GM10266 (cell line): ENCODE data around the gene PTTG2.

Experiments used
- DNase-seq: peaks from one replicate; pipeline ENCODE4 v3.0.0; 2012; ENCODE audit errors: extremely low spot score
- TF ChIP-seq, protein P1 (sequence below): IDR thresholded peaks from 2 replicates; pipeline ENCODE4 v1.5.1; 2012; ENCODE audit warnings: mild to moderate bottlenecking, low read depth; ENCODE audit not compliant: control insufficient read depth, insufficient read depth; ENCODE audit errors: missing control alignments

The PTTG2 gene

GRCh38 chr4:38002451-38003071 is 42.4 kb downstream of the PTTG2 start:
- TF ChIP-seq, protein P1, sequence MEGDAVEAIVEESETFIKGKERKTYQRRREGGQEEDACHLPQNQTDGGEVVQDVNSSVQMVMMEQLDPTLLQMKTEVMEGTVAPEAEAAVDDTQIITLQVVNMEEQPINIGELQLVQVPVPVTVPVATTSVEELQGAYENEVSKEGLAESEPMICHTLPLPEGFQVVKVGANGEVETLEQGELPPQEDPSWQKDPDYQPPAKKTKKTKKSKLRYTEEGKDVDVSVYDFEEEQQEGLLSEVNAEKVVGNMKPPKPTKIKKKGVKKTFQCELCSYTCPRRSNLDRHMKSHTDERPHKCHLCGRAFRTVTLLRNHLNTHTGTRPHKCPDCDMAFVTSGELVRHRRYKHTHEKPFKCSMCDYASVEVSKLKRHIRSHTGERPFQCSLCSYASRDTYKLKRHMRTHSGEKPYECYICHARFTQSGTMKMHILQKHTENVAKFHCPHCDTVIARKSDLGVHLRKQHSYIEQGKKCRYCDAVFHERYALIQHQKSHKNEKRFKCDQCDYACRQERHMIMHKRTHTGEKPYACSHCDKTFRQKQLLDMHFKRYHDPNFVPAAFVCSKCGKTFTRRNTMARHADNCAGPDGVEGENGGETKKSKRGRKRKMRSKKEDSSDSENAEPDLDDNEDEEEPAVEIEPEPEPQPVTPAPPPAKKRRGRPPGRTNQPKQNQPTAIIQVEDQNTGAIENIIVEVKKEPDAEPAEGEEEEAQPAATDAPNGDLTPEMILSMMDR, result no peak
- DNase-seq, result no peak

DNA sequence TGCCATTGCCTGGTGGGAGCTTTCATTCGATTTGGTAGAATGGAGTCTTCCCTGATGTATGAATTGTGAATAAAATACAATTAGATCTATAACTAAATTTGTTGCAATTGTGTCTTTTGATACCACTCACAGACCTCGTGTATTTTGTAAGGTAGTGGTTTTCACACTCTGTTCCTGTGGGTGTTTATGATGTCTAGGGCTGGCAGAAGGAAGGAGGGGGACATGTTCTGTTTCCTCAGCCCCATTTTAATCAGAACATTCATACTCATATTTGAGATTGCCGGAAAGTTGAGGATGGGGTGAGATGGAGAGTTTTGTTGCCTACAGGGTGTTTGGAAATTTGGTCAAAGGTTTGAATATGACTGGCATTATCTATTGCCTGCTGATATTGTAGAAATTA is 42.9 kb downstream of the PTTG2 start:
- no peak for DNase-seq
- TF ChIP-seq, protein P1, result no peak

DNA sequence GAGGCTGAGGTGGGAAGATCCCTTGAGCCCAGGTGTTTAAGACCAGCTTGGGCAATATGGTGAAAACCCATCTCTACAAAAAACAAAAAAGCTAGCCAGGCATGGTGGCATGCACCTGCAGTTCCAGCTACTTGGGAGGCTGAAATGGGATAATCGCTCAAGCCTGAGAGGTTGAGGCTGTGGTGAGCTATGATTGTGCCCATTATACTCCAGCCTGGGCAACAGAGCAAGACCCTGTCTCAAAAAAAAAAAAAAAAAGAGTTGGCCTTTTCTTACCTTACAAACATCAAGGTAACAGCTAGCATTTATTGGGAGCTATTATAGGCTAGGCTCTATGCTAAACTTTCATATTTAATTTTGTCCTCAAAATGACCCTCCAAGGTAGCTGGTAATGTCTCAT is 43.4 kb downstream of the PTTG2 start:
- DNase-seq, result no peak
- TF ChIP-seq, protein P1, result no peak

DNA sequence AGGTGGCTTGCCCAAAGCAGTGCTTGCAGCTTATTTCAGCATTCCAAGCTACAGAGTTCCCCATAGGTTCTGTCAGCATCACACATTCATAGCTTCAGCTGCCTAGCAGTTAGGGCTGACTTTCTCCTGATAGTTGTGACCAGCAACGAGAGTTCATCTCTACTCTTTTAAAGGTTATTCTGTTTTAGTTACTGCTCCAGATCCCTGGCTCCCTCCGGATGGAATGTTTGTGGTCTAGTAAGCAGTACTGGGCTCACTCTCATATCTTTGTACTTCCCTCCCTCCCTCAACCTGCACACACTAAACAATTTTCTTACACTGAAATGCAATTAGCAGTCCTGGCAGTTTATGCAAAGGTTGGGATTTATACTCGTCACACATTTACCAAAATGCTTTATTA is 43.9 kb downstream of the PTTG2 start:
- DNase-seq, result no peak
- TF ChIP-seq, protein P1, result no peak

DNA sequence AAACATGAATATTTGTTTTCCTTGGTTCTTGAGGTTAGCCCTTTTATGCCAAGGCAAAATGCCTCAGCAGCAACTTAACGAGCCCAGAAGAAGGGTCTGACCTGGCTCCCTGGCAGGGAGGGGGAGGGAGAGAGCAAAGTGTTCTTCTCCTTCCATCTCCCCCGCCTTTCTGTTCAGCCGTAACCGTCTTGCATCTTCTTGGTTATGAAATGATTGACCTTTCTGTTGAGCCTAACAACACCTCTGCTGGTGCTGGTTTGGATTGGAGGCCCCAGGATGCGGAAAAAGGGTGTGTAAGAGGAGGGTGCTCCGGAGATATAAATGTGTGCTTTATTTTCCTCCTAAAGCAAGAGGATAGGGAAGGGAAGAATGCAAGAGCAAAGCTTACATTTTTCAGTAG is 44.7 kb downstream of the PTTG2 start:
- TF ChIP-seq, protein P1, result no peak
- DNase-seq, result no peak

DNA sequence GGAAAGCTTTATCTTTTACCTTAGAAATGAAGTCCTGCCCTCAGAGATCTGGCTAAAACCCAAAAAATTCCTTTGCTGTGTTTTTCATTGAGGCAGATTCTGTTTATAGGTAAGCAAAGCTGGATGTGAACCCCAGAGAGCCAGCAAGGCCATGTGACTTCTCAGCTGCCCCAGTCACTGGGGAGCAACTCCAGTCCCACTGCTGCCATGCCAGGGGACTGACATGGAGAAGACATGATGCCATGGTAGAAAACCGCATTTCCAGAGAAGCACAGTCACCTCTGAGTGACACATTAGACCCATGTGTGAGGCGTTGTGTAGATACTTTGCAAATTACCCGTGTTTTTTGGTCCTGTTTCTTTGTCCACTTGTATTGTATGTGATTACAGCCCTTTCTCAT is 45.4 kb downstream of the PTTG2 start:
- no peak for DNase-seq
- TF ChIP-seq, protein P1, result no peak

GRCh38 chr4:38007645-38008044 is 47.4 kb downstream of the PTTG2 start:
- no peak for DNase-seq
- TF ChIP-seq, protein P1, result no peak
